Skeletal muscle cell (primary cell): ENCODE measurements around the gene CXCL13.
"Not testable (repeated sequence)": the region's sequence is repeated elsewhere in the genome, so short reads cannot be mapped to it uniquely, and the experiment has no call there.

Experiments used
- DNase-seq: peaks from one replicate; pipeline ENCODE4 v3.0.0-alpha.2; 2010; ENCODE audit warnings: low read depth
- H3K4me3 ChIP-seq: 2 replicates; pipeline ENCODE4 v1.5.1; 2011; ENCODE audit warnings: low read depth, mild to moderate bottlenecking, control low read depth, low read length, moderate library complexity

The CXCL13 gene

GRCh38 chr4:77652237-77652897, 46.7 kb downstream of the CXCL13 start:
- DNase-seq = no peak

GRCh38 chr4:77653162-77653758, 47.6 kb downstream of the CXCL13 start:
- DNase-seq = no peak
- H3K4me3 ChIP-seq = no peak overlapping the region

More at GRCh38 chr4:77652237-77652897, 46.7 kb downstream of the CXCL13 start:
- no peak overlapping the region for H3K4me3 ChIP-seq

GRCh38 chr4:77660318-77660717, 54.7 kb downstream of the CXCL13 start:
- DNase-seq, H3K4me3 ChIP-seq: not testable (repeated sequence)
